Measurements from ENCODE around the gene CDH8. TPM values are rescaled to one million over a fixed set of nuclear protein-coding genes. Genes with fewer than 3 reads are reported as not detected.

CDH8 gene
- total and polyA plus RNA-seq, 2 of the 4 experiments (the other 2 are of a cell fraction) = not detected

DNA sequence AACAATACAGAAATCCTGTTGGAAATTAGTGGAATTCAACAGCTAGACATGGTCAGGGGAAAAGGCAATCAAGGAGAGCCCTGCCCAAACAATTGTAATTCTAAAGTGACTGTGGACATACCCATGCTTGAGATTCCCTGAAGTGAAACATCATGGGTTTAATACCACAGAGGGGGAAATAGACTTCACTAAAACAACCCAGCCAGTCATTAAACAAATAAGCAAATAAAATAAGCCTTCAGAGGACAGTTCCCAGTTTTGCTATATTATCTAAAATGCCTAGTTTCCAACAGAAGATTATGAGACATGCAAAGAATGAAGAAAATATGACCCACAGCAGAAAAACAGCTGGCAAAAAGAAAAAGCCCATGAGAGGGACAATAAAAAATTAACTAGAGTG, 376.3 kb downstream of the CDH8 start:
- no peak overlapping the region for H2BK15ac ChIP-seq (ENCODE audit: low read depth, low read length)
- H3K4ac ChIP-seq (ENCODE audit: low read depth, low read length) = no peak overlapping the region
- intact Hi-C loops (cut with micrococcal nuclease) = no loop called here

More for the DNA sequence above, 376.3 kb downstream of the CDH8 start:
- Histone ChIP-seq H3K4me1 (ENCODE audit: control insufficient read depth, insufficient read depth, low read length) (no peaks in the 10 kb centered on the region), H3K18ac (ENCODE audit: low read depth, low read length) (no peak overlapping the region), H2AFZ (replicated peaks; ENCODE audit: low read length, poor library complexity) (no peak overlapping the region), H3K79me1 (ENCODE audit: low read depth in 1 of 2, low read length in 2 of 2) (no peaks in the 10 kb centered on the region), H3K36me3 (ENCODE audit: control insufficient read depth, insufficient read depth, low read length) (no peaks in the 10 kb centered on the region), H2BK5ac (ENCODE audit: low read depth, low read length, poor library complexity, severe bottlenecking) (no peak overlapping the region), H3K9ac (ENCODE audit: low read depth, low read length) (no peak overlapping the region), H4K91ac (ENCODE audit: insufficient read depth, low read depth, low read length) (no peak overlapping the region), H4K8ac (ENCODE audit: low read depth in 2 of 2, low read length in 2 of 2) (no peak overlapping the region), H3K4me2 (ENCODE audit: low read depth, low read length) (no peak overlapping the region), H3K14ac (replicated peaks; ENCODE audit: low read depth, low read length) (no peak overlapping the region), H4K20me1 (ENCODE audit: insufficient read depth, low read length) (no peaks in the 10 kb centered on the region), H3K27me3 (ENCODE audit: control insufficient read depth, insufficient read depth, low read length) (no peaks in the 10 kb centered on the region), H2BK120ac (ENCODE audit: low read depth, low read length) (no peak overlapping the region), H4K5ac (ENCODE audit: low read depth, low read length) (no peak overlapping the region), H2AK5ac (ENCODE audit: low read depth, low read length) (no peak overlapping the region), H3K23ac (ENCODE audit: low read depth, low read length) (no peak overlapping the region), H3K4me3 (ENCODE audit: insufficient read depth, low read depth, low read length) (no peak overlapping the region), H3K9me1 (ENCODE audit: insufficient read depth, low read length) (no peaks in the 10 kb centered on the region), H2AK9ac (replicated peaks; ENCODE audit: low read depth, low read length, poor library complexity) (no peak overlapping the region), H3K27ac (ENCODE audit: insufficient read depth, low read length) (no peak overlapping the region), H3K56ac (ENCODE audit: extremely low read depth, insufficient read depth, low read length) (no peak overlapping the region), H2BK20ac (ENCODE audit: low read depth, low read length) (no peak overlapping the region), H3K9me3 (ENCODE audit: control insufficient read depth, insufficient read depth, low read length) (peaks cover 6% of the 10 kb centered on the region; the same call in 1 of the 2 replicates)
- ATAC-seq (ENCODE audit: low read depth) (no peak), DNase-seq (no peak)
- ChIA-PET POLR2A (ENCODE audit: unreplicated experiment) (no interaction called here), CTCF (no interaction called here)
- BruUV-seq (replicated peaks) = no TSS peak
- dilution Hi-C loops (cut with HindIII; ENCODE audit: low sequenced_read_pairs, unreplicated experiment) (no loop called here), in situ Hi-C loops (cut with MboI; ENCODE audit: low sequenced_read_pairs) (no loop called here)
- TF ChIP-seq, protein P1, sequence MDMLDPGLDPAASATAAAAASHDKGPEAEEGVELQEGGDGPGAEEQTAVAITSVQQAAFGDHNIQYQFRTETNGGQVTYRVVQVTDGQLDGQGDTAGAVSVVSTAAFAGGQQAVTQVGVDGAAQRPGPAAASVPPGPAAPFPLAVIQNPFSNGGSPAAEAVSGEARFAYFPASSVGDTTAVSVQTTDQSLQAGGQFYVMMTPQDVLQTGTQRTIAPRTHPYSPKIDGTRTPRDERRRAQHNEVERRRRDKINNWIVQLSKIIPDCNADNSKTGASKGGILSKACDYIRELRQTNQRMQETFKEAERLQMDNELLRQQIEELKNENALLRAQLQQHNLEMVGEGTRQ (IDR thresholded peaks at IDR 0.05; ENCODE audit: low read depth, low read length) = no peak
- TF ChIP-seq RAD21 (IDR thresholded peaks at IDR 0.05; ENCODE audit: low read length) = no peak
- no peak for TF ChIP-seq RFX5 (IDR thresholded peaks at IDR 0.05; ENCODE audit: low read depth, low read length)
- no peak for TF ChIP-seq BHLHE40 (IDR thresholded peaks at IDR 0.05; ENCODE audit: low read depth, low read length)
- no peak for TF ChIP-seq SMC3 (IDR thresholded peaks at IDR 0.05; ENCODE audit: low read depth, low read length)
- TF ChIP-seq MAZ (IDR thresholded peaks at IDR 0.05; ENCODE audit: borderline replicate concordance, low read depth, low read length) = no peak
- no peak for TF ChIP-seq FOS (IDR thresholded peaks at IDR 0.05; ENCODE audit: low read depth, low read length)
- TF ChIP-seq POLR2A (IDR thresholded peaks at IDR 0.05; ENCODE audit: low read depth, low read length) = no peak
- TF ChIP-seq, protein P2, sequence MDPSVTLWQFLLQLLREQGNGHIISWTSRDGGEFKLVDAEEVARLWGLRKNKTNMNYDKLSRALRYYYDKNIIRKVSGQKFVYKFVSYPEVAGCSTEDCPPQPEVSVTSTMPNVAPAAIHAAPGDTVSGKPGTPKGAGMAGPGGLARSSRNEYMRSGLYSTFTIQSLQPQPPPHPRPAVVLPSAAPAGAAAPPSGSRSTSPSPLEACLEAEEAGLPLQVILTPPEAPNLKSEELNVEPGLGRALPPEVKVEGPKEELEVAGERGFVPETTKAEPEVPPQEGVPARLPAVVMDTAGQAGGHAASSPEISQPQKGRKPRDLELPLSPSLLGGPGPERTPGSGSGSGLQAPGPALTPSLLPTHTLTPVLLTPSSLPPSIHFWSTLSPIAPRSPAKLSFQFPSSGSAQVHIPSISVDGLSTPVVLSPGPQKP (IDR thresholded peaks at IDR 0.05; ENCODE audit: borderline replicate concordance, low read depth, low read length) = no peak
- no peak for TF ChIP-seq CEBPB (IDR thresholded peaks at IDR 0.05; ENCODE audit: low read depth, low read length)
- no peak for TF ChIP-seq MXI1 (IDR thresholded peaks at IDR 0.05; ENCODE audit: borderline replicate concordance, low read depth, low read length)
- no peak for TF ChIP-seq RCOR1 (IDR thresholded peaks at IDR 0.05; ENCODE audit: insufficient replicate concordance, low read length)
